Measurements from ENCODE around the gene CCL4L2. TPM values are rescaled to one million over a fixed set of nuclear protein-coding genes. Genes with fewer than 3 reads are reported as not detected.
"Not testable (repeated sequence)": the region's sequence is repeated elsewhere in the genome, so short reads cannot be mapped to it uniquely, and the experiment has no call there.

Gene CCL4L2
- total and polyA plus RNA-seq, 5 donors from 2014 or later = 0.38 TPM; not detected in 4

DNA sequence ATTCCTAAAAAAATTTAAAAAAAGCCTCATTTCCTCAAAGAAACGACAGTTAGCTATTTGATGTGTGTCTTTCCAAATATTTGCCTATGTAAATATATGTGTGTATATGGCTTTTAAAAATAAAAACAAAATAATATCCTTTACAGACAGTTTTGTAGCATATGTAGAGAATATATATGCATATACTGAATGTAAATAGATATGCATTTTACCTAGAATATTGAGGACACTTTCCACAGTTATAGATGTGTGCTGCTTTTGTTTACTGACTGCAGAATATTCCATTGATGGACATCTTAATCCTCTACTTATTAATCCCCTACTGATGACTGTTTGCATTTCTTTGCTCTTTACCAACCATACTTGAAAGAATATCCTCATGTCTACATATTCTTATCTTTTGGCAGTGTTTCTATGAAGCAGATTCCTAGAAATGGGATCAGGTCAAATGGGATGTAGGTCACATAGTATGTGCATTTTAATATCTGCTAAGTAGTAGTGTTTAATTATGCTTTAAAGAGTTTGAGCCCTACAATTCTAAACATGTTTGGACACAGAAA, 17.6 kb upstream of the CCL4L2 start:
- Mint-ChIP-seq H3K4me3 (no peak overlapping the region), H3K9me3 (no peaks in the 10 kb centered on the region), H3K36me3 (no peaks in the 10 kb centered on the region), H3K4me1 (peaks cover 0 to 9% (median under 1%) of the 10 kb centered on the region in 4 donors), H3K27ac (no peak overlapping the region), H3K27me3 (peaks cover 68% of the 10 kb centered on the region)
- DNase-seq = no peak
- H3K4me3 ChIP-seq (ENCODE audit: low read depth, low read length) = no peak overlapping the region
- H3K36me3 ChIP-seq (ENCODE audit: control insufficient read depth, insufficient read depth, low read length) = no peaks in the 10 kb centered on the region
- no peak for ATAC-seq (ENCODE audit: low read depth in 2 of 2)
- H3K9me3 ChIP-seq (ENCODE audit: control insufficient read depth in 2 of 2, low read length in 2 of 2) = no peaks in the 10 kb centered on the region
- peaks cover 1% of the 10 kb centered on the region for H3K27me3 ChIP-seq (ENCODE audit: control insufficient read depth, insufficient read depth, low read length)
- H3K4me1 ChIP-seq (ENCODE audit: control insufficient read depth, insufficient read depth, low read length, poor library complexity, severe bottlenecking) = no peaks in the 10 kb centered on the region
- no peak overlapping the region for H3K27ac ChIP-seq (ENCODE audit: insufficient read depth, low read length, poor library complexity, severe bottlenecking)

- DNase-seq; H3K9me3 Mint-ChIP-seq; H3K4me1 Mint-ChIP-seq; H3K4me3 Mint-ChIP-seq; H3K27me3 ChIP-seq (ENCODE audit: control insufficient read depth, insufficient read depth, low read length); H3K36me3 Mint-ChIP-seq; H3K4me3 ChIP-seq (ENCODE audit: low read depth, low read length); H3K9me3 ChIP-seq (ENCODE audit: control insufficient read depth in 2 of 2, low read length in 2 of 2); H3K27ac Mint-ChIP-seq; H3K27ac ChIP-seq (ENCODE audit: insufficient read depth, low read length, poor library complexity, severe bottlenecking); H3K36me3 ChIP-seq (ENCODE audit: control insufficient read depth, insufficient read depth, low read length); ATAC-seq (ENCODE audit: low read depth in 2 of 2); H3K4me1 ChIP-seq (ENCODE audit: control insufficient read depth, insufficient read depth, low read length, poor library complexity, severe bottlenecking): not testable (repeated sequence)
- H3K27me3 Mint-ChIP-seq = peaks cover 67% of the 10 kb centered on the region
These were observed 16.6 kb upstream of the CCL4L2 start for GRCh38 chr17:36194147-36194831.

DNA sequence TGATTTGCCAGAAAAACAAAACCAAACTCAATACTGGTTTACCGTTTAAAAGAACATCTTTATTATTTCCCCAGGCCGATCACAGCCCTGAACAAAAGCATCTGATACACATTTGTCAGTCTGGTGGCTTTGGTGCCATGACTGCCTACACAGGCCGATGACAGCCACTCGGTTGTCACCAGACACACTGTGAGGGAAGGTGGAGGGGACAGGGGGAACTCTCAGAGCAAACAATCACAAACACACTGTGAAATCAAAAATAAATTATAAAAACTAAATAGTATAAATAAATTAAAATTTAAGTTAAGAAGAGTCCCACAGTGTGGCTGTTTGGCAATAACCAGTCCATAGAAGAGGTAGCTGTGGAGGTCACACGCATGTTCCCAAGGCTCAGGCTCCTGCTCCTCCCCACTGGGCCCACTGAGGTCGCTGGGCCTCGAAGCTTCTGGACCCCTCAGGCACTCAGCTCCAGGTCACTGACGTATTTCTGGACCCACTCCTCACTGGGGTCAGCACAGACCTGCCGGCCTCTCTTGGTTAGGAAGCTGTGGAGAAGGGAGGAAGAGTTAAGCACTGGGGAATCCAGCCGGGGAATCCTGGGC, 15.9 kb upstream of the CCL4L2 start:
- H3K36me3 Mint-ChIP-seq; H3K9me3 Mint-ChIP-seq; ATAC-seq (ENCODE audit: low read depth in 2 of 2); H3K4me3 ChIP-seq (ENCODE audit: low read depth, low read length); H3K27ac ChIP-seq (ENCODE audit: insufficient read depth, low read length, poor library complexity, severe bottlenecking); H3K9me3 ChIP-seq (ENCODE audit: control insufficient read depth in 2 of 2, low read length in 2 of 2); H3K4me1 ChIP-seq (ENCODE audit: control insufficient read depth, insufficient read depth, low read length, poor library complexity, severe bottlenecking); H3K4me1 Mint-ChIP-seq; H3K36me3 ChIP-seq (ENCODE audit: control insufficient read depth, insufficient read depth, low read length); DNase-seq; H3K27me3 ChIP-seq (ENCODE audit: control insufficient read depth, insufficient read depth, low read length); H3K4me3 Mint-ChIP-seq; H3K27ac Mint-ChIP-seq: not testable (repeated sequence)
- peaks cover 65% of the 10 kb centered on the region for H3K27me3 Mint-ChIP-seq

DNA sequence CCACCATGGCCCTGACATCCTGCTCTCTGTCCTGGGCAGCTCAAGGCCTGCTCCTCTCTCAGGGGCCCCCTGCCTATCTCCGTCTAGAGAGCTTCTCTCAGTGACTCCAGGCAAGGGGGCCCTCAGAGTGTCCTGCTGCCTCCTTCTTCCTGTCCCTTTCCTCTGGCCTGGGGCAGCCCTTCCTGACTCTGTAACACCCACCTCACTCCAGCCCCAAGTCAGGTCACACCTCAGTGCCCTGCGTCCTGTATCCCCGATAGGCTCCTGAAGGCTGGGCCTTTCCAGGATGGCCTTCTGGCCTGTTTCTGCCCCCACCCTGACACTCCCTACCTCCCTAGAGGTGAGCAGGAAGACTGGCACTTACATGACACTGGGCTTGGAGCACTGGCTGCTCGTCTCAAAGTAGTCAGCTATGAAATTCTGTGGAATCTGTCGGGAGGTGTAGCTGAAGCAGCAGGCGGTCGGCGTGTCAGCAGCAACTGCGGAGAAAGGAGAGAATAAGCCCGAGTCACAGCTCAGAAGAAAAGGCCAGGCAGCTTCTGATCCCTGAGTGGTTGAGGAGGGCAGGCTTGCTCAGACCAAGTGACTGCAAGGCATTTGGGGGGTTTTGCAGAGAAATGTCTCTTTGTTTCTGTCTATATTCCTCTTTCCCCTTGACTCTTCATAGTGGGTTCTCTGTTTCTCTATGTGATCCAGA, 15.3 kb upstream of the CCL4L2 start:
- Mint-ChIP-seq H3K4me1 (peaks cover 0 to 7% (median under 1%) of the 10 kb centered on the region in 4 donors), H3K36me3 (no peaks in the 10 kb centered on the region), H3K27ac (no peak overlapping the region), H3K27me3 (peaks cover 63% of the 10 kb centered on the region), H3K9me3 (no peaks in the 10 kb centered on the region), H3K4me3 (no peak overlapping the region)
- Histone ChIP-seq H3K4me1 (ENCODE audit: control insufficient read depth, insufficient read depth, low read length, poor library complexity, severe bottlenecking) (no peaks in the 10 kb centered on the region), H3K9me3 (ENCODE audit: control insufficient read depth in 2 of 2, low read length in 2 of 2) (no peaks in the 10 kb centered on the region), H3K4me3 (ENCODE audit: low read depth, low read length) (no peak overlapping the region), H3K27ac (ENCODE audit: insufficient read depth, low read length, poor library complexity, severe bottlenecking) (no peak overlapping the region), H3K36me3 (ENCODE audit: control insufficient read depth, insufficient read depth, low read length) (no peaks in the 10 kb centered on the region), H3K27me3 (ENCODE audit: control insufficient read depth, insufficient read depth, low read length) (peaks cover 1% of the 10 kb centered on the region)
- no peak for ATAC-seq (ENCODE audit: low read depth in 2 of 2)
- no peak for DNase-seq

DNA sequence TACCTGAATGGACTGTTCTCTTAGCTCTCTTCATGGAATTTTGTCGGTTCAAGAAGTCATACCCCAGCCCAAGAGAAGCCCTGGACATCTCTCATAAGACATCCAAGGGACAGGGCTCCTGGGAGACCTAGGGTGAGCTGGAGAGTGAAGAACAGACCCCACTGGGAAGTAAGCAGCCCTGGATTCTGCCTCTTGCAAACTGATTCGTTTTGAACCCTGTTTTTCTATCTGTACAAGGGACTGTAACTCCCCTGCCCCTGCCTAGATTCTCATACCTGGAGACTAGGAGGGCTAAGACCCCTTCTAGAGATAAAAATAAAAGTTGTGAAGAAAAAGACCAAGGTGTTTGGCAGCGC, 14.8 kb upstream of the CCL4L2 start:
- Mint-ChIP-seq H3K4me1 (peaks cover 0 to 7% (median under 1%) of the 10 kb centered on the region in 4 donors), H3K9me3 (peaks cover 0 to 1% (median 0%) of the 10 kb centered on the region in 7 donors), H3K27ac (no peak overlapping the region), H3K36me3 (no peaks in the 10 kb centered on the region), H3K4me3 (no peak overlapping the region), H3K27me3 (peaks cover 58% of the 10 kb centered on the region)
- no peak overlapping the region for H3K4me3 ChIP-seq (ENCODE audit: low read depth, low read length)
- DNase-seq (no peak), ATAC-seq (ENCODE audit: low read depth in 2 of 2) (no peak)
- no peaks in the 10 kb centered on the region for H3K36me3 ChIP-seq (ENCODE audit: control insufficient read depth, insufficient read depth, low read length)
- no peaks in the 10 kb centered on the region for H3K4me1 ChIP-seq (ENCODE audit: control insufficient read depth, insufficient read depth, low read length, poor library complexity, severe bottlenecking)
- H3K27me3 ChIP-seq (ENCODE audit: control insufficient read depth, insufficient read depth, low read length) = peaks cover 1% of the 10 kb centered on the region
- no peak overlapping the region for H3K27ac ChIP-seq (ENCODE audit: insufficient read depth, low read length, poor library complexity, severe bottlenecking)
- no peaks in the 10 kb centered on the region for H3K9me3 ChIP-seq (ENCODE audit: control insufficient read depth in 2 of 2, low read length in 2 of 2)

- peaks cover 47% of the 10 kb centered on the region for H3K27me3 Mint-ChIP-seq
- ATAC-seq (ENCODE audit: low read depth in 2 of 2) (no peak), DNase-seq (no peak)
- no peak overlapping the region for H3K27ac ChIP-seq (ENCODE audit: insufficient read depth, low read length, poor library complexity, severe bottlenecking)
- H3K9me3 ChIP-seq (ENCODE audit: control insufficient read depth in 2 of 2, low read length in 2 of 2) = no peaks in the 10 kb centered on the region
- no peak overlapping the region for H3K4me3 ChIP-seq (ENCODE audit: low read depth, low read length)
- no peaks in the 10 kb centered on the region for H3K4me1 ChIP-seq (ENCODE audit: control insufficient read depth, insufficient read depth, low read length, poor library complexity, severe bottlenecking)
- H3K4me3 Mint-ChIP-seq = no peak overlapping the region
- no peaks in the 10 kb centered on the region for H3K27me3 ChIP-seq (ENCODE audit: control insufficient read depth, insufficient read depth, low read length)
- no peaks in the 10 kb centered on the region for H3K36me3 ChIP-seq (ENCODE audit: control insufficient read depth, insufficient read depth, low read length)
- no peak overlapping the region for H3K27ac Mint-ChIP-seq
- H3K9me3 Mint-ChIP-seq = peaks cover 0 to 1% (median 0%) of the 10 kb centered on the region in 7 donors
- no peaks in the 10 kb centered on the region for H3K36me3 Mint-ChIP-seq
- peaks cover 0 to 10% (median 0%) of the 10 kb centered on the region in 4 donors for H3K4me1 Mint-ChIP-seq
These were observed 13.5 kb upstream of the CCL4L2 start for GRCh38 chr17:36197387-36197703.

GRCh38 chr17:36198831-36199465, 11.9 kb upstream of the CCL4L2 start:
- Mint-ChIP-seq H3K4me3 (no peak overlapping the region), H3K27me3 (peaks cover 35% of the 10 kb centered on the region), H3K9me3 (peaks cover 0 to 1% (median 0%) of the 10 kb centered on the region in 7 donors), H3K4me1 (peaks cover 0 to 8% (median 0%) of the 10 kb centered on the region in 4 donors), H3K36me3 (no peaks in the 10 kb centered on the region), H3K27ac (no peak overlapping the region)
- H3K36me3 ChIP-seq (ENCODE audit: control insufficient read depth, insufficient read depth, low read length) = no peaks in the 10 kb centered on the region
- H3K27me3 ChIP-seq (ENCODE audit: control insufficient read depth, insufficient read depth, low read length) = no peaks in the 10 kb centered on the region
- no peaks in the 10 kb centered on the region for H3K4me1 ChIP-seq (ENCODE audit: control insufficient read depth, insufficient read depth, low read length, poor library complexity, severe bottlenecking)
- no peaks in the 10 kb centered on the region for H3K9me3 ChIP-seq (ENCODE audit: control insufficient read depth in 2 of 2, low read length in 2 of 2)
- no peak overlapping the region for H3K4me3 ChIP-seq (ENCODE audit: low read depth, low read length)
- ATAC-seq (ENCODE audit: low read depth in 2 of 2) (peak in 1 of 2 donors; percentile 32), DNase-seq (peak in 1 of 3 donors; percentile 25)
- H3K27ac ChIP-seq (ENCODE audit: insufficient read depth, low read length, poor library complexity, severe bottlenecking) = no peak overlapping the region
